ENCODE measurements around the gene SLC25A27.

Gene SLC25A27

DNA sequence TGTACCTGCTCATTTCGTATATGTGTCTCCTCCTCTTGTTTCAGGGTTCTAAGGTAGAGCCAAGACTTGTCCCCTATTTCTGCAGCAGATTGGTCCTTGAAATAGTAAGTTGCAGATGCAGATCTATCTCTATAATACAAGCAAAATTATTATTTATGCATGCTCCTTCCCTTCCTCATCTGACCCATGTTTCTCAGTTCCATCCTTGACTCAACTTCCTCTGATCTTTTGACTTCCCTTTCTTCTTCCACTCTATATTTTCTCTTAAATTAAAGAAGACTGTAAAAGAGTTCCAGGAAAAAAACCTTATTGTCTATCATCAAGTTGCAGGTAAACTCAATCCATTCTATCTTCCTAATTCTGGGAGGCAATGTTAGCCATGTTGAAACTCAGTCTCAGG lies 58.7 kb downstream of the SLC25A27 start:
- H3K27me3 Mint-ChIP-seq, result peaks cover 0 to under 1% of the 10 kb centered on the region in 2 donors
- no peaks in the 10 kb centered on the region for H3K4me1 Mint-ChIP-seq
- H3K36me3 Mint-ChIP-seq, result no peaks in the 10 kb centered on the region
- no peaks in the 10 kb centered on the region for H3K9me3 Mint-ChIP-seq
- no peak overlapping the region for H3K4me3 Mint-ChIP-seq
- H3K27ac Mint-ChIP-seq, result no peak overlapping the region
- DNase-seq, result no peak
- ATAC-seq (replicated peaks), result no peak

DNA sequence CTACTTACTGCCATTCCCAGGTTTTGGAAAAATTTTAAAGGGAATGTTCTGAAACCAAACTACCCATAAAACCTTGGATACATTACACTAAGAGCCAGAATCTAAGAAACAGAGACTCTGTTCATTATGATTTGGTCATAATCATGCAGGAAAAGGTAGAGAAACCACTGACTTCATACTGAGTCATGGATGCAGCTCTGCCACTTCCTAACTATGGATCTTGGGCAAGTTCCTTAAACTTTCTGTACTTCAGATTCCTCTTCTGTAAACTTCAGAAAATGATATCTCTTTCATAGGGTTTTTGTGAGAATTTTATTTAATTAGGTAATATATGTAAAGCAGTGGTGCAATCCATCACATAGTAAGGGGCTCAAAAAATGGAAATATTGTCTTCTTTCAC lies 62.4 kb downstream of the SLC25A27 start:
- Mint-ChIP-seq H3K4me3 (no peak overlapping the region), H3K27me3 (peaks cover 0 to 18% of the 10 kb centered on the region in 2 donors)
- ATAC-seq (replicated peaks), result no peak

DNA sequence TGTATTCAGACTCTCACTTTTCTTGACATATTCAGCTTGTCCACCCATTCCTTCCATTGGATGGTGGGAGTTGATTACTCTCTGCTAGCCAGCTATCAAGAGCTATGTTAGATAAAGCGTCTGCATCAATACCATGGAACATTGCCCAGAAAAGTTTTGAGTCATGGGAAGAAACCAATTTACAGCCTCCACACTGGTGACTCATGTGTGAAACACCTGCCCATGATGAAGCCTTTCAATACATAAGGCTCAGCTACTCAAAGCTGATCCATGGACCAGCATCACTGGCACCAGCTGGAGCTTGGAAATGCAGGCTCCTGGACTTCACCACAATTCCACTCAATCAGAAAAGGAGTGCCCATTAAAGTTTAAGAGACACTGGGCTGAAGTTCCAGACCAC lies 66.3 kb downstream of the SLC25A27 start:
- H3K4me3 Mint-ChIP-seq, result no peak overlapping the region
- DNase-seq (no peak), ATAC-seq (replicated peaks) (no peak)
- no peaks in the 10 kb centered on the region for H3K36me3 Mint-ChIP-seq
- H3K27ac Mint-ChIP-seq, result no peak overlapping the region
- H3K4me1 Mint-ChIP-seq, result peaks cover 0 to 2% of the 10 kb centered on the region in 2 donors
- peaks cover 7 to 24% of the 10 kb centered on the region in 2 donors for H3K27me3 Mint-ChIP-seq
- H3K9me3 Mint-ChIP-seq, result no peaks in the 10 kb centered on the region

More for the DNA sequence above, 62.4 kb downstream of the SLC25A27 start:
- Mint-ChIP-seq H3K27ac (no peak overlapping the region), H3K4me1 (peaks cover 0 to 2% of the 10 kb centered on the region in 2 donors), H3K9me3 (no peaks in the 10 kb centered on the region), H3K36me3 (no peaks in the 10 kb centered on the region)
- no peak for DNase-seq

DNA sequence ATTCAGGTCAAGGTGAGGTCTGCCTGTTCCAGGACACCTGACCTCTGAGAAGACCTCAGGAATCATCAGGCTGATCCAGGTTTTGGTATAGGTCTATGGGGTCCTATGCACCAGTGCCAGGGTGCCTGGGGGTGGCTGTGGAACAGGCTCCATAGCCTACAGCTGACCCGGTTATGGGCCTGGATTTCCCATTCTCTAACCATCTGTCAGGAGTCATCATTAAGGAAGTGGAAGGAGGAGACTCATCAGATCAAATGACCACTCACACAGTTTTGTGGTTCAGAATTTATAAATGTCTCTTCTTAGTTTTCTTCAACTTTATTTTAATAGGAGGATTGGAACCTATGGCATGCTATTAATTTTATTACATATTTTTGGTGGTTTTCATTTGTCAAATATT lies 67.6 kb downstream of the SLC25A27 start:
- Mint-ChIP-seq H3K4me3 (no peak overlapping the region), H3K27ac (no peak overlapping the region), H3K36me3 (no peaks in the 10 kb centered on the region), H3K27me3 (peaks cover 14 to 34% of the 10 kb centered on the region in 2 donors), H3K4me1 (peaks cover 0 to 2% of the 10 kb centered on the region in 2 donors), H3K9me3 (no peaks in the 10 kb centered on the region)
- ATAC-seq (replicated peaks) (no peak), DNase-seq (no peak)
